HepG2 (cell line): Measurements from ENCODE around the gene ATXN1L. TPM values are rescaled to one million over a fixed set of nuclear protein-coding genes. Genes with fewer than 3 reads are reported as not detected.

Experiments
- polyA plus RNA-seq, 8 experiments: library from polyadenylated mRNA; depleted of rRNA in 3 of 8; stranded (reverse) in 7 of 8; unstranded in 1 of 8; fragments of >200 nt; fragmentation: Illumina TruSeq in 4 of 8; extraction: Trizol in 4 of 8; gene quantifications; 2 replicates each; pipeline versions ENCODE4 v1.2.1 to v1.2.3, GENCODE V29; 2011 to 2016; ENCODE audit warnings: low read depth in 4 of 8, missing spikeins in 1 of 8, mixed read lengths in 1 of 8; ENCODE audit not compliant: insufficient read depth in 1 of 8
- total RNA-seq, 5 experiments: library from RNA; depleted of rRNA; stranded (reverse); fragments of >200 nt; fragmentation: Illumina TruSeq; extraction: Trizol; gene quantifications; 2 replicates each; pipeline ENCODE4 v1.2.3, GENCODE V29; 2016; ENCODE audit warnings: low read depth in 1 of 5

The ATXN1L gene
- total and polyA plus RNA-seq, 2 of the 13 experiments (the other 11 are each of a cell fraction or from before 2014, with no cell fraction given): 20.0 to 22.4 TPM

Other genes starting within 250 kb of the ATXN1L start
- gene MARVELD3, start 219.8 kb upstream of the ATXN1L start, total RNA-seq (2016; rRNA removed; fragmentation: Illumina TruSeq; extraction: Trizol): 3.6 and 5.6 TPM in 2 replicates
- gene MARVELD3, start 219.8 kb upstream of the ATXN1L start, polyA plus RNA-seq (2011; rRNA removed): 4.8 and 5.0 TPM in 2 replicates
- gene PHLPP2, start 121.3 kb upstream of the ATXN1L start, total RNA-seq (2016; rRNA removed; fragmentation: Illumina TruSeq; extraction: Trizol): 8.9 and 9.6 TPM in 2 replicates
- 8.9 and 13.8 TPM in 2 replicates for gene PHLPP2, start 121.3 kb upstream of the ATXN1L start, polyA plus RNA-seq (2011; rRNA removed)
- gene AP1G1, start 37.1 kb upstream of the ATXN1L start, total RNA-seq (2016; rRNA removed; fragmentation: Illumina TruSeq; extraction: Trizol): 66.2 and 87.1 TPM in 2 replicates
- gene AP1G1, start 37.1 kb upstream of the ATXN1L start, polyA plus RNA-seq (2011; rRNA removed): 58.8 and 62.2 TPM in 2 replicates
- 6.0 and 7.0 TPM in 2 replicates for gene ZNF821, start 38.2 kb downstream of the ATXN1L start, total RNA-seq (2016; rRNA removed; fragmentation: Illumina TruSeq; extraction: Trizol)
- gene ZNF821, start 38.2 kb downstream of the ATXN1L start, polyA plus RNA-seq (2011; rRNA removed): 8.2 and 9.1 TPM in 2 replicates
- gene IST1, start 49.6 kb downstream of the ATXN1L start, total RNA-seq (2016; rRNA removed; fragmentation: Illumina TruSeq; extraction: Trizol): 346 and 497 TPM in 2 replicates
- gene IST1, start 49.6 kb downstream of the ATXN1L start, polyA plus RNA-seq (2011; rRNA removed): 402 and 415 TPM in 2 replicates
- 0.02 TPM in 1 of 2 replicates, not detected in the other for gene PKD1L3, start 154.4 kb downstream of the ATXN1L start, total RNA-seq (2016; rRNA removed; fragmentation: Illumina TruSeq; extraction: Trizol)
- 0.01 TPM in 1 of 2 replicates, not detected in the other for gene PKD1L3, start 154.4 kb downstream of the ATXN1L start, polyA plus RNA-seq (2011; rRNA removed)
- gene DHODH, start 162.8 kb downstream of the ATXN1L start, total RNA-seq (2016; rRNA removed; fragmentation: Illumina TruSeq; extraction: Trizol): 12.7 and 16.4 TPM in 2 replicates
- 9.7 and 10.7 TPM in 2 replicates for gene DHODH, start 162.8 kb downstream of the ATXN1L start, polyA plus RNA-seq (2011; rRNA removed)
- gene HP, start 208.5 kb downstream of the ATXN1L start, total RNA-seq (2016; rRNA removed; fragmentation: Illumina TruSeq; extraction: Trizol): 204 and 387 TPM in 2 replicates
- gene HP, start 208.5 kb downstream of the ATXN1L start, polyA plus RNA-seq (2011; rRNA removed): 524 and 697 TPM in 2 replicates
- gene HPR, start 217.2 kb downstream of the ATXN1L start, total RNA-seq (2016; rRNA removed; fragmentation: Illumina TruSeq; extraction: Trizol): 29.5 and 50.5 TPM in 2 replicates
- gene HPR, start 217.2 kb downstream of the ATXN1L start, polyA plus RNA-seq (2011; rRNA removed): 107 and 123 TPM in 2 replicates
- 18.3 and 24.4 TPM in 2 replicates for gene TXNL4B, start 247.6 kb downstream of the ATXN1L start, total RNA-seq (2016; rRNA removed; fragmentation: Illumina TruSeq; extraction: Trizol)
- gene TXNL4B, start 247.6 kb downstream of the ATXN1L start, polyA plus RNA-seq (2011; rRNA removed): 14.5 and 17.4 TPM in 2 replicates
- 58.9 and 85.9 TPM in 2 replicates for gene DHX38, start 247.9 kb downstream of the ATXN1L start, total RNA-seq (2016; rRNA removed; fragmentation: Illumina TruSeq; extraction: Trizol)
- gene DHX38, start 247.9 kb downstream of the ATXN1L start, polyA plus RNA-seq (2011; rRNA removed): 54.4 and 57.8 TPM in 2 replicates